Measurements from ENCODE around the gene GJA5. TPM values are rescaled to one million over a fixed set of nuclear protein-coding genes. Genes with fewer than 3 reads are reported as not detected.

The GJA5 gene
- total RNA-seq, 3 donors from 2014 or later, result not detected

GRCh38 chr1:147777694-147778093 is 17.3 kb upstream of the GJA5 start:
- H3K4me1 Mint-ChIP-seq (ENCODE audit: low read depth), result peaks cover 7% of the 10 kb centered on the region
- H3K36me3 Mint-ChIP-seq (ENCODE audit: insufficient read depth), result no peaks in the 10 kb centered on the region
- peaks cover 21% of the 10 kb centered on the region for H3K27me3 Mint-ChIP-seq (ENCODE audit: low read depth)
- H3K4me3 Mint-ChIP-seq, result no peak overlapping the region
- no peaks in the 10 kb centered on the region for H3K9me3 Mint-ChIP-seq
- DNase-seq (no peak), ATAC-seq (no peak)

GRCh38 chr1:147773215-147773715 is 12.9 kb upstream of the GJA5 start:
- ATAC-seq, result no peak
- H3K4me1 Mint-ChIP-seq (ENCODE audit: low read depth), result peaks cover 7% of the 10 kb centered on the region
- H3K27me3 Mint-ChIP-seq (ENCODE audit: low read depth), result peaks cover 22% of the 10 kb centered on the region
- H3K9me3 Mint-ChIP-seq, result no peaks in the 10 kb centered on the region
- no peak for DNase-seq
- no peak overlapping the region for H3K4me3 Mint-ChIP-seq
- H3K36me3 Mint-ChIP-seq (ENCODE audit: insufficient read depth), result no peaks in the 10 kb centered on the region

GRCh38 chr1:147772570-147772969 is 12.2 kb upstream of the GJA5 start:
- Mint-ChIP-seq H3K4me3 (no peak overlapping the region), H3K9me3 (no peaks in the 10 kb centered on the region), H3K4me1 (ENCODE audit: low read depth) (peaks cover 7% of the 10 kb centered on the region), H3K27me3 (ENCODE audit: low read depth) (peaks cover 22% of the 10 kb centered on the region), H3K36me3 (ENCODE audit: insufficient read depth) (no peaks in the 10 kb centered on the region)
- ATAC-seq (no peak), DNase-seq (no peak)

- peaks cover 7% of the 10 kb centered on the region for H3K4me1 Mint-ChIP-seq (ENCODE audit: low read depth)
- H3K27me3 Mint-ChIP-seq (ENCODE audit: low read depth), result peaks cover 22% of the 10 kb centered on the region
- no peak overlapping the region for H3K4me3 Mint-ChIP-seq
- DNase-seq, result no peak
- peak in 1 of 2 donors; percentile 66 for ATAC-seq
- H3K9me3 Mint-ChIP-seq, result no peaks in the 10 kb centered on the region
- H3K36me3 Mint-ChIP-seq (ENCODE audit: insufficient read depth), result no peaks in the 10 kb centered on the region
Observed at GRCh38 chr1:147771226-147772125, 11.1 kb upstream of the GJA5 start.

DNA sequence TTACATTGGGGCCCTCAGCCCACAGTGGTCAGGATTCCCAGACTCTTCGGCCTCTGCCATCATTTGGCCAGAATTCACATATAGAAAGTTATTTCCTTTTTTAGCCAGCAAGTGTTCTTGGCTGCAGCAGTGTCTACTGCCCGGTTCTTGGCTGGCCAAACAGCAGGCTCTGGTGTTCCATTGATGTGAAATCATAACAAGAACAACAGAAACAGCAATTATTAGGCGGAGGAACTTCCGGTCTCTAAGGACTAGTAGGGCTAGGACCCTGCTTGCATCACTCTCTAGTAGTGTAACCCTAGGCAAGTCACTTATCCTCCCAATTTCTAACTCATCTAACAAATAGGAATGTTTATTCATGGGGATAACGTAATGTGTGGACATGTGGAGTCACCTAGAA is 8.7 kb upstream of the GJA5 start:
- no peak overlapping the region for H3K4me3 Mint-ChIP-seq

DNA sequence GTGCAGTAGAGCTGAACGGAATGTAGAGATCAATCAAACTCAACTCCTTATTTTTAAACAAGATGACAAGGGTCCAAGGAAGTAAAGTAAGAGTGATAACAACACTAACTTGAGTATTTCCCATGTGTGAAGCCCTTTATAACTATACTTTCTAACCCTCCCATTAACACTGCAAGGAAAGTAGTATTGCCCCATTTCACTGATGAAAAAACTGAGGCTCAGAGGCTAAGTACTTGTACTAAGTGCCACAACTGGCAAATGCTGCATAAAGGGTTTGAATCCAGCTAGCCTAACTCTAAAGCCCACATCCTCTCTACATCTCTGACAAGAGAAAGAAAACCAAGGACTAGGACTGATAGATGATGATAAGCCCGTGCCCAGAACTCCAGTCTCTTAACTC is 8.2 kb upstream of the GJA5 start:
- Mint-ChIP-seq H3K9me3 (no peaks in the 10 kb centered on the region), H3K27me3 (ENCODE audit: low read depth) (peaks cover 10% of the 10 kb centered on the region), H3K4me1 (ENCODE audit: low read depth) (peaks cover 11% of the 10 kb centered on the region), H3K36me3 (ENCODE audit: insufficient read depth) (no peaks in the 10 kb centered on the region), H3K4me3 (no peak overlapping the region)
- DNase-seq, result no peak
- no peak for ATAC-seq

More for the DNA sequence above, 8.7 kb upstream of the GJA5 start:
- ATAC-seq, result no peak
- Mint-ChIP-seq H3K36me3 (ENCODE audit: insufficient read depth) (no peaks in the 10 kb centered on the region), H3K4me1 (ENCODE audit: low read depth) (peaks cover 8% of the 10 kb centered on the region), H3K27me3 (ENCODE audit: low read depth) (peaks cover 15% of the 10 kb centered on the region), H3K9me3 (no peaks in the 10 kb centered on the region)
- DNase-seq, result no peak

- no peak overlapping the region for H3K4me3 Mint-ChIP-seq
- H3K9me3 Mint-ChIP-seq, result no peaks in the 10 kb centered on the region
- peaks cover 5% of the 10 kb centered on the region for H3K27me3 Mint-ChIP-seq (ENCODE audit: low read depth)
- H3K36me3 Mint-ChIP-seq (ENCODE audit: insufficient read depth), result no peaks in the 10 kb centered on the region
- ATAC-seq, result no peak
- H3K4me1 Mint-ChIP-seq (ENCODE audit: low read depth), result peaks cover 13% of the 10 kb centered on the region
- DNase-seq, result no peak
Observed at GRCh38 chr1:147768101-147768500, 7.7 kb upstream of the GJA5 start.

DNA sequence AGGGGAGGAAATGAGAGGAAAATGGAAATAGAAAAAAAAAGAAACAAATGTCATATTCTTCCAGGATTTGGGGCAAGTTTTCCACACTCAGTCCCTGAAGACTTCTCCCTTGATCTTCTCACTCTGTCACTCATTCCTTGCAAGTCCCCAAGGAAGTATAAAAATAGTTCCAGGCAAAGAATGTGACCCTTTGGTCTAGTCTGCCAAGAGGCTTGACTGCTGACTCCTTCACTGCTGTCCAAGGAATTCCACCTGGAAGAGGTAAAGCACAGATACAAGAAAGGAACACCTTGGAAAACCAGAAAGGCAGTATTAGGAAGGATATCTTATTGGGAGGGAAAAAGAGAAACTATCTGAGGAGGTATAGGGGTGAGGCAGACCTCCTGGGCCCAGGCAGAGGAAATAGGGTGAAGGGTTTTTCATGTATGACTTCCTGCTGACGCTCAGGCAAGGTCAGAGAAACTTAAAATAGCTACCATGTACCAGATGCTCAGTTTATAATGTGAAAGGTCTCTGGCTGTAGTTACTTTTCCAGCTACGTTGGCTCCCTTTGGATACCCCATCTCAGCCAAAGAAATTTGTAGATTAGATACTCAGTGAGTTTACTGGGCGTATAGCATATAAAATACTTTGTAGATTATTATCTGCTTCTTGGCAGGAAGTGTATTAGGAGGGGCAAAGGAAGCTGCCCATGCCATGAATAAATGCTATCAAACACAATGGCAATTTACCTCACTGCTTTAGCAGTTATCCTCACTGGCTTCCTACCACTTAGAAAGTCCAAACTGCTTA is 2.0 kb upstream of the GJA5 start:
- peak in 1 of 2 donors; percentile 54 for ATAC-seq

GRCh38 chr1:147758379-147759100 is 1.9 kb downstream of the GJA5 start:
- Mint-ChIP-seq H3K4me1 (ENCODE audit: low read depth) (peaks cover 30% of the 10 kb centered on the region), H3K27me3 (ENCODE audit: low read depth) (no peaks in the 10 kb centered on the region), H3K9me3 (no peaks in the 10 kb centered on the region), H3K36me3 (ENCODE audit: insufficient read depth) (no peaks in the 10 kb centered on the region), H3K4me3 (no peak overlapping the region)
- DNase-seq (no peak), ATAC-seq (no peak)

More for the DNA sequence above, 2.0 kb upstream of the GJA5 start:
- H3K36me3 Mint-ChIP-seq (ENCODE audit: insufficient read depth), result no peaks in the 10 kb centered on the region
- peaks cover 34% of the 10 kb centered on the region for H3K4me1 Mint-ChIP-seq (ENCODE audit: low read depth)
- H3K9me3 Mint-ChIP-seq, result no peaks in the 10 kb centered on the region
- no peaks in the 10 kb centered on the region for H3K27me3 Mint-ChIP-seq (ENCODE audit: low read depth)
- no peak for DNase-seq
- H3K4me3 Mint-ChIP-seq, result peak overlapping the region; percentile 1

DNA sequence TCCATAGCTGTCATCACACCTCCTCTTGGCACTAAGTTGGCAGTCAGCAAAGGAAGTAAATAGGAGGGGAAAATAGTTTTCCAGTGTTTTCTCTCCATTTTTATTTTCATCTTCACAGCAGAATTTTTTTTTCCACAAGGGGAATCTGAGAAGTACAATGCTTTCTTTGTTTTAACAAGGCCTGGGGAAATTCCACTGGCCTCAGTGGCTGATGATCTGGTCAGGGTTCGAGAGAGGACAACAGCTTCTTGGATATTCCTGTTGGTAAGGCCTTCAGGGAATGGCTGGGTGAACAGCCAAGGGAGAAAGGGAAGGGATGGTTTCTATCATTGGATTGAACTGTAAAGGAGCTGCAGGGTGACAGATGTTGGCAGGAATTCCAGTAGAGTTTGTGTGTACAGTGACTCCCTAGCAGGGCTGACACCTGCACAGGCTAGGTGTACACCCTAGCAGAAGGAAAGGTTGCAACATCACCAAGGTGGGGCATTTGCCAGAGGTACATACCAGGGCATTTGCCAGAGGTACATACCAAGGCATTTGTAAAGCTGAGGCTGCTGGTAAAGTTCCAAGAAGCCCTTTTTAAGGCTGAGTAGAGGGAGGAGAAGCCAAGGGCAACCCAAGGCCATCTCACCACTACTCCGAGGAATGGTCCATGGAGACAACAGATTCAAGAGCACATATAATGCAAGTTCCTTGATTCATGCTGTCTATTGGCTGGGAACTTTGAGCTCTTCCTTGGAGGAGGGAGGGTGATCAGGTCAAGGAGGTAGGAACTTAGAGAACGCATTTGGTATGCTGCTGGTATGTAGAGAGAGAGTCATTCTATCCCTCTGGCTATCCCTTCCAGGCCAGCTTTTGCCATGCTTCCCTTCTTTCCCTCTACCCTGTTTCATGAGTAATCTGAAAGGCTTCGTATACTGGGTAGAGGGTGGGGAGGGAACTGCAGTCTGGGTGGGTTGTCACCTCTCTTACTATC is 3.1 kb downstream of the GJA5 start:
- DNase-seq (no peak), ATAC-seq (no peak)
- no peaks in the 10 kb centered on the region for H3K27me3 Mint-ChIP-seq (ENCODE audit: low read depth)
- no peaks in the 10 kb centered on the region for H3K9me3 Mint-ChIP-seq
- H3K4me1 Mint-ChIP-seq (ENCODE audit: low read depth), result peaks cover 17% of the 10 kb centered on the region
- no peak overlapping the region for H3K4me3 Mint-ChIP-seq
- H3K36me3 Mint-ChIP-seq (ENCODE audit: insufficient read depth), result no peaks in the 10 kb centered on the region

GRCh38 chr1:147756341-147756740 is 4.1 kb downstream of the GJA5 start:
- Mint-ChIP-seq H3K36me3 (ENCODE audit: insufficient read depth) (no peaks in the 10 kb centered on the region), H3K4me3 (no peak overlapping the region), H3K27me3 (ENCODE audit: low read depth) (no peaks in the 10 kb centered on the region), H3K9me3 (no peaks in the 10 kb centered on the region), H3K4me1 (ENCODE audit: low read depth) (peaks cover 8% of the 10 kb centered on the region)
- no peak for DNase-seq
- ATAC-seq, result no peak

- Mint-ChIP-seq H3K27me3 (ENCODE audit: low read depth) (no peaks in the 10 kb centered on the region), H3K9me3 (no peaks in the 10 kb centered on the region), H3K4me3 (no peak overlapping the region), H3K36me3 (ENCODE audit: insufficient read depth) (no peaks in the 10 kb centered on the region), H3K4me1 (ENCODE audit: low read depth) (no peaks in the 10 kb centered on the region)
- ATAC-seq (no peak), DNase-seq (no peak)
Observed at GRCh38 chr1:147754661-147755060, 5.7 kb downstream of the GJA5 start.

- DNase-seq, result no peak
- Mint-ChIP-seq H3K4me3 (no peak overlapping the region), H3K4me1 (ENCODE audit: low read depth) (no peaks in the 10 kb centered on the region), H3K9me3 (no peaks in the 10 kb centered on the region), H3K27me3 (ENCODE audit: low read depth) (no peaks in the 10 kb centered on the region), H3K36me3 (ENCODE audit: insufficient read depth) (no peaks in the 10 kb centered on the region)
- ATAC-seq, result no peak
Observed at GRCh38 chr1:147753081-147753480, 7.3 kb downstream of the GJA5 start.

Measured in activated T-cell treated with anti-CD3 and anti-CD28 coated beads, Interleukin-2, amount 50 U/mL, for 4 hours (primary cell).